ENCODE results near the gene UGT1A8.
A peak's percentile ranks its signal among the peaks of the same experiment; 100 is the strongest.
"Not testable (repeated sequence)": the region's sequence is repeated elsewhere in the genome, so short reads cannot be mapped to it uniquely, and the experiment has no call there.

Gene UGT1A8

GRCh38 chr2:233636306-233636705 is 18.9 kb downstream of the UGT1A8 start, which contains the start of gene UGT1A10:
Gene UGT1A10 (plus strand): TSS chr2:233636448. CDS start chr2:233636523, 75 bp downstream.
- not testable (repeated sequence) for FAIRE-seq; DNase-seq (ENCODE audit: extremely low spot score, insufficient read length, low read depth)

- FAIRE-seq: no peak
- DNase-seq (ENCODE audit: extremely low spot score, insufficient read length, low read depth): no peak
Observed at GRCh38 chr2:233638836-233639235, 21.4 kb downstream of the UGT1A8 start.

GRCh38 chr2:233639860-233640259 is 22.4 kb downstream of the UGT1A8 start:
- no peak for DNase-seq (ENCODE audit: extremely low spot score, insufficient read length, low read depth)
- no peak for FAIRE-seq

- no peak for FAIRE-seq
- DNase-seq (ENCODE audit: extremely low spot score, insufficient read length, low read depth): no peak
Observed at GRCh38 chr2:233643128-233643527, 25.7 kb downstream of the UGT1A8 start.

- not testable (repeated sequence) for FAIRE-seq; DNase-seq (ENCODE audit: extremely low spot score, insufficient read length, low read depth)
Observed at GRCh38 chr2:233646033-233646432, 28.6 kb downstream of the UGT1A8 start.

GRCh38 chr2:233650981-233651380 is 33.5 kb downstream of the UGT1A8 start:
- FAIRE-seq: no peak
- DNase-seq (ENCODE audit: extremely low spot score, insufficient read length, low read depth): no peak

- FAIRE-seq (peak; percentile 26), DNase-seq (ENCODE audit: extremely low spot score, insufficient read length, low read depth) (no peak)
Observed at GRCh38 chr2:233651430-233651829, 34.0 kb downstream of the UGT1A8 start.

- DNase-seq (ENCODE audit: extremely low spot score, insufficient read length, low read depth): no peak
- FAIRE-seq: no peak
Observed at GRCh38 chr2:233654501-233654900, 37.1 kb downstream of the UGT1A8 start.

- no peak for DNase-seq (ENCODE audit: extremely low spot score, insufficient read length, low read depth)
- FAIRE-seq: no peak
Observed at GRCh38 chr2:233655043-233655442, 37.6 kb downstream of the UGT1A8 start.

GRCh38 chr2:233655943-233656342 is 38.5 kb downstream of the UGT1A8 start:
- not testable (repeated sequence) for DNase-seq (ENCODE audit: extremely low spot score, insufficient read length, low read depth); FAIRE-seq

- FAIRE-seq (no peak), DNase-seq (ENCODE audit: extremely low spot score, insufficient read length, low read depth) (no peak)
Observed at GRCh38 chr2:233656443-233656842, 39.0 kb downstream of the UGT1A8 start.

- DNase-seq (ENCODE audit: extremely low spot score, insufficient read length, low read depth): no peak
- FAIRE-seq: no peak
Observed at GRCh38 chr2:233658610-233659009, 41.2 kb downstream of the UGT1A8 start.

GRCh38 chr2:233663911-233664310 is 46.5 kb downstream of the UGT1A8 start:
- FAIRE-seq (no peak), DNase-seq (ENCODE audit: extremely low spot score, insufficient read length, low read depth) (no peak)

- FAIRE-seq: no peak
- DNase-seq (ENCODE audit: extremely low spot score, insufficient read length, low read depth): no peak
Observed at GRCh38 chr2:233668605-233669260, 51.3 kb downstream of the UGT1A8 start.

- FAIRE-seq: no peak
- no peak for DNase-seq (ENCODE audit: extremely low spot score, insufficient read length, low read depth)
Observed at GRCh38 chr2:233671290-233672161, 54.1 kb downstream of the UGT1A8 start, which contains the start of gene UGT1A9. Gene UGT1A9 (plus strand): TSS chr2:233671898. CDS start chr2:233671935, 37 bp downstream.

GRCh38 chr2:233672886-233673285 is 55.5 kb downstream of the UGT1A8 start:
- DNase-seq (ENCODE audit: extremely low spot score, insufficient read length, low read depth) (no peak), FAIRE-seq (no peak)

- FAIRE-seq: no peak
- no peak for DNase-seq (ENCODE audit: extremely low spot score, insufficient read length, low read depth)
Observed at GRCh38 chr2:233673896-233674295, 56.5 kb downstream of the UGT1A8 start.

- no peak for FAIRE-seq
- no peak for DNase-seq (ENCODE audit: extremely low spot score, insufficient read length, low read depth)
Observed at GRCh38 chr2:233674314-233674713, 56.9 kb downstream of the UGT1A8 start.

- FAIRE-seq (no peak), DNase-seq (ENCODE audit: extremely low spot score, insufficient read length, low read depth) (no peak)
Observed at GRCh38 chr2:233674995-233675394, 57.6 kb downstream of the UGT1A8 start.

- no peak for FAIRE-seq
- no peak for DNase-seq (ENCODE audit: extremely low spot score, insufficient read length, low read depth)
Observed at GRCh38 chr2:233676046-233676445, 58.6 kb downstream of the UGT1A8 start.

- FAIRE-seq (no peak), DNase-seq (ENCODE audit: extremely low spot score, insufficient read length, low read depth) (no peak)
Observed at GRCh38 chr2:233679196-233679595, 61.8 kb downstream of the UGT1A8 start.
